Activated effector memory CD4-positive, alpha-beta T cell treated with Interleukin-2 at 50 U/mL for 16 hours (primary cell): ENCODE results near the gene JMJD1C.

ENCODE experiments used
- DNase-seq: peaks from one replicate; pipeline ENCODE4 v3.0.0-alpha.2; 2020

The JMJD1C gene

GRCh38 chr10:63280386-63280785 is 185.4 kb downstream of the JMJD1C start:
- no peak for DNase-seq

- DNase-seq: no peak
These were observed 190.7 kb downstream of the JMJD1C start for GRCh38 chr10:63275094-63275493.

- DNase-seq: no peak
These were observed 192.2 kb downstream of the JMJD1C start for GRCh38 chr10:63273577-63273976.

- peak; percentile 63 for DNase-seq
These were observed 196.8 kb downstream of the JMJD1C start for GRCh38 chr10:63268798-63269503.

- DNase-seq: no peak
These were observed 197.5 kb downstream of the JMJD1C start for GRCh38 chr10:63268149-63268797.

GRCh38 chr10:63267414-63268148 is 198.2 kb downstream of the JMJD1C start:
- no peak for DNase-seq

- DNase-seq: no peak
These were observed 199.1 kb downstream of the JMJD1C start for GRCh38 chr10:63266391-63267316.

- no peak for DNase-seq
These were observed 200.0 kb downstream of the JMJD1C start for GRCh38 chr10:63265683-63266235.

GRCh38 chr10:63265222-63265617 is 200.6 kb downstream of the JMJD1C start:
- DNase-seq: peak; percentile 22

GRCh38 chr10:63264617-63265221 is 201.1 kb downstream of the JMJD1C start:
- no peak for DNase-seq

GRCh38 chr10:63262430-63263073 is 203.2 kb downstream of the JMJD1C start:
- no peak for DNase-seq

GRCh38 chr10:63261496-63261895 is 204.3 kb downstream of the JMJD1C start:
- no peak for DNase-seq

- no peak for DNase-seq
These were observed 204.9 kb downstream of the JMJD1C start for GRCh38 chr10:63260860-63261251.

GRCh38 chr10:63260103-63260859 is 205.5 kb downstream of the JMJD1C start:
- DNase-seq: no peak

- DNase-seq: no peak
These were observed 206.7 kb downstream of the JMJD1C start for GRCh38 chr10:63258920-63259678.

GRCh38 chr10:63257778-63258177 is 208.0 kb downstream of the JMJD1C start:
- no peak for DNase-seq

- no peak for DNase-seq
These were observed 209.6 kb downstream of the JMJD1C start for GRCh38 chr10:63256009-63256773.

- no peak for DNase-seq
These were observed 210.5 kb downstream of the JMJD1C start for GRCh38 chr10:63255316-63255715.

GRCh38 chr10:63253040-63253439 is 212.7 kb downstream of the JMJD1C start:
- no peak for DNase-seq
